Natural killer cell (primary cell): Measurements from ENCODE around the gene ATF5. TPM values are rescaled to one million over a fixed set of nuclear protein-coding genes. Genes with fewer than 3 reads are reported as not detected.

ENCODE experiments used
- ATAC-seq, 3 donors: fragments of 150-1000 bp in 2 of 3; fragments of 200-7000 bp in 1 of 3; cut with Tn5 transposase; 1 replicate in 1 of 3; 2 replicates in 2 of 3; pipeline ENCODE4 v1.10.0; 2021; ENCODE audit warnings: mild to moderate bottlenecking in 2 of 3, moderate library complexity in 2 of 3
- DNase-seq, 2 donors: peaks; one replicate each; pipeline versions ENCODE4 v3.0.0 to v3.0.0-alpha.2; 2013 to 2021; ENCODE audit warnings: mixed read lengths in 1 of 2
- H3K27ac ChIP-seq: one replicate; pipeline ENCODE4 v1.5.1; 2013; ENCODE audit warnings: mild to moderate bottlenecking, low read length
- H3K27me3 ChIP-seq: one replicate; pipeline ENCODE4 v1.6.1; 2013; ENCODE audit warnings: low read length; ENCODE audit not compliant: control insufficient read depth, insufficient read depth
- H3K36me3 ChIP-seq: one replicate; pipeline ENCODE4 v1.6.1; 2013; ENCODE audit warnings: low read length; ENCODE audit not compliant: control insufficient read depth, insufficient read depth
- H3K4me1 ChIP-seq: one replicate; pipeline ENCODE4 v1.6.1; 2013; ENCODE audit warnings: low read length; ENCODE audit not compliant: control insufficient read depth, insufficient read depth
- H3K4me3 ChIP-seq: one replicate; pipeline ENCODE4 v1.5.1; 2013; ENCODE audit warnings: low read length
- H3K9me3 ChIP-seq: one replicate; pipeline ENCODE4 v1.6.1; 2013; ENCODE audit warnings: low read length; ENCODE audit not compliant: control insufficient read depth, insufficient read depth
- H3K27ac Mint-ChIP-seq, 2 donors: one replicate each; pipeline ENCODE4 v1.8.0; 2022; ENCODE audit warnings: mild to moderate bottlenecking in 2 of 2, mixed read lengths in 2 of 2, moderate library complexity in 1 of 2
- H3K27me3 Mint-ChIP-seq, 2 donors: one replicate each; pipeline ENCODE4 v1.8.0; 2022; ENCODE audit warnings: low read depth in 2 of 2, mixed read lengths in 2 of 2
- H3K36me3 Mint-ChIP-seq: one replicate; pipeline ENCODE4 v1.8.0; 2022; ENCODE audit warnings: mixed read lengths
- H3K4me1 Mint-ChIP-seq, 2 donors: one replicate each; pipeline ENCODE4 v1.8.0; 2022; ENCODE audit warnings: mixed read lengths in 2 of 2
- H3K4me3 Mint-ChIP-seq: one replicate; pipeline ENCODE4 v1.8.0; 2022; ENCODE audit warnings: mild to moderate bottlenecking, moderate library complexity, mixed read lengths
- H3K9me3 Mint-ChIP-seq, 2 donors: one replicate each; pipeline ENCODE4 v1.8.0; 2022; ENCODE audit warnings: mixed read lengths in 2 of 2
- WGBS: methylation state at CpG from one replicate; pipeline ENCODE4 v1.1.7; 2013; ENCODE audit warnings: missing lambda C conversion rate; ENCODE audit not compliant: insufficient coverage; 5-methylcytosine and 5-hydroxymethylcytosine counted together
- intact Hi-C: fragments of 100-400 bp; cut with micrococcal nuclease; formaldehyde crosslinking; loops from one replicate; pipeline ENCODE4 v1.14.2; 2022
- total RNA-seq, 4 donors: library from RNA; stranded (reverse); fragments of 120-200 nt in 1 of 4; gene quantifications; one replicate each; pipeline versions ENCODE4 v1.2.3 to v1.2.4, GENCODE V29; 2013 to 2022
- TF ChIP-seq, protein P1 (sequence below): fragments of 200-600 bp; IDR thresholded peaks from one replicate; pipeline ENCODE4 v1.8.0; 2022; ENCODE audit warnings: antibody characterized with exemption

ATF5 gene
- total RNA-seq, 3 donors from 2014 or later (not counting 1 experiment from before 2014, with no cell fraction given) = 11.7 to 15.4 (median 14.2) TPM

DNA sequence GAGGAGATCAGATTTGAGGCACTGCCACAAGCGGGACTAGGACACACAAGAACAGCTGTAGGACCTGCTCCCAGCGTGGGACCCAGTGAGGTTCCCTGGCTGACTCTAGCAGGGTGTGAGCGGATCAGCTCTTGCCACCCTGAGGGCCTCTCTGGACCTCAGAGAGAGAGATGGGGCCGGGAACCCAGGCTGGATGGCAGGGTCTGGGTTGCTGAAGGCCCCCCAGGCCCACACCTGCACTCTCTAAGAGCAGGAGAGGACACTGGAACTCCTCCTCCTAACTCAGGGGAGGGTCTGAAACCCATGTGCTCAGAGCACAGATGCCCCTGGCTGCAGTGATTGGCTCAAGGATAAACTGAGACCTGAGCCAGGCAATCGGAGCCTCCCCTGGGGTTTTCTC, 18.8 kb upstream of the ATF5 start:
- TF ChIP-seq, protein P1, sequence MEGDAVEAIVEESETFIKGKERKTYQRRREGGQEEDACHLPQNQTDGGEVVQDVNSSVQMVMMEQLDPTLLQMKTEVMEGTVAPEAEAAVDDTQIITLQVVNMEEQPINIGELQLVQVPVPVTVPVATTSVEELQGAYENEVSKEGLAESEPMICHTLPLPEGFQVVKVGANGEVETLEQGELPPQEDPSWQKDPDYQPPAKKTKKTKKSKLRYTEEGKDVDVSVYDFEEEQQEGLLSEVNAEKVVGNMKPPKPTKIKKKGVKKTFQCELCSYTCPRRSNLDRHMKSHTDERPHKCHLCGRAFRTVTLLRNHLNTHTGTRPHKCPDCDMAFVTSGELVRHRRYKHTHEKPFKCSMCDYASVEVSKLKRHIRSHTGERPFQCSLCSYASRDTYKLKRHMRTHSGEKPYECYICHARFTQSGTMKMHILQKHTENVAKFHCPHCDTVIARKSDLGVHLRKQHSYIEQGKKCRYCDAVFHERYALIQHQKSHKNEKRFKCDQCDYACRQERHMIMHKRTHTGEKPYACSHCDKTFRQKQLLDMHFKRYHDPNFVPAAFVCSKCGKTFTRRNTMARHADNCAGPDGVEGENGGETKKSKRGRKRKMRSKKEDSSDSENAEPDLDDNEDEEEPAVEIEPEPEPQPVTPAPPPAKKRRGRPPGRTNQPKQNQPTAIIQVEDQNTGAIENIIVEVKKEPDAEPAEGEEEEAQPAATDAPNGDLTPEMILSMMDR = no peak
- H3K27ac ChIP-seq = no peak overlapping the region
- H3K27me3 ChIP-seq = no peaks in the 10 kb centered on the region
- ATAC-seq = no peak
- H3K9me3 ChIP-seq = no peaks in the 10 kb centered on the region
- no peaks in the 10 kb centered on the region for H3K36me3 Mint-ChIP-seq
- WGBS = 97% methylated on average over 5 of the region's 5 CpGs
- H3K4me3 ChIP-seq = no peak overlapping the region
- DNase-seq = no peak
- no peaks in the 10 kb centered on the region for H3K27me3 Mint-ChIP-seq
- peaks cover 44% of the 10 kb centered on the region for H3K36me3 ChIP-seq
- no peak overlapping the region for H3K27ac Mint-ChIP-seq
- intact Hi-C loops = no loop called here
- peaks cover 13% of the 10 kb centered on the region for H3K4me1 ChIP-seq
- H3K9me3 Mint-ChIP-seq = no peaks in the 10 kb centered on the region
- no peak overlapping the region for H3K4me3 Mint-ChIP-seq
- H3K4me1 Mint-ChIP-seq = peaks cover 9 to 28% of the 10 kb centered on the region in 2 donors

DNA sequence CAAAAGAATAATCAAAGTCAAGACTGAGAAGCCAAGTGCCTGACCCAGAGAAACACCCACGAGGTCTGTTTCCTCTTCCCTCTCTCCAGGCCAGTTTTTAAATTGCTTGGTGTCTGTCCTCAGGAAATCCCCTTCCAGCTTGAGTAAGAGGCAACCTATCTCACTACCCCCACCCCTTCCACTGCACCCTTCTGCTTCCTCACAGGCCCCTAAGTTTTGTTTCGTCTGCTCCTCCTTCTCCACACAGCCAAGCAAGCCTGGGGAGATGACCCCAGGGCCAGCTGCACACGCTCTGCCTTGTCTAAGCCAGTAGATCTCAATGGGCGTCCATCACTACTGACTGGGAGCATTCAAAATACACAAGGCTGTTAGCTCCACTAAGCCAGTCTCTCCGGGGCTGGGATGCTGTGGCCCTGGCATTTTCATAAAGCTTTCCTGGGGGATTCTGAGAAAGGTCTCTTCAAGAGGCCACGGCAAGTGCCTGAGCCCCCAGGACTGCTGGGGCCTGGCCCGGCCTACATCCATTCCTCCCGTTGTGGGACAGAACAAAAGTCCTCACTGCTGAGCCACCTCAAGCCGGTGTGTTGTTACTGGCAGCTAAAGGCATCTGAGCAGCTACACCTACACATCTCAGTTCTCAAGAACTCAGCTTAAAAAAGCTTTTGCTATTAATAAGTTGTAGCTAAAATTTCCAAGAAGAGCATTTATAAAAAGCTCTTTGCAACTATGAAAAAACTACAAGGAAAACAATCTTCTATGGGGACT, 17.4 kb upstream of the ATF5 start:
- Mint-ChIP-seq H3K9me3 (no peaks in the 10 kb centered on the region), H3K27ac (peak overlapping the region; percentile 58 to 81), H3K36me3 (no peaks in the 10 kb centered on the region), H3K4me1 (peaks cover 9 to 34% of the 10 kb centered on the region in 2 donors), H3K27me3 (no peaks in the 10 kb centered on the region), H3K4me3 (no peak overlapping the region)
- peak in 1 of 2 donors; percentile 53 for DNase-seq
- no peaks in the 10 kb centered on the region for H3K9me3 ChIP-seq
- H3K27ac ChIP-seq = no peak overlapping the region
- H3K27me3 ChIP-seq = no peaks in the 10 kb centered on the region
- intact Hi-C loops = no loop called here
- TF ChIP-seq, protein P1 = no peak
- peak in 2 of 3 donors; percentile 24 to 49 for ATAC-seq
- H3K4me3 ChIP-seq = no peak overlapping the region
- WGBS = 58% methylated on average over 9 of the region's 9 CpGs
- H3K36me3 ChIP-seq = peaks cover 48% of the 10 kb centered on the region
- peaks cover 13% of the 10 kb centered on the region for H3K4me1 ChIP-seq

DNA sequence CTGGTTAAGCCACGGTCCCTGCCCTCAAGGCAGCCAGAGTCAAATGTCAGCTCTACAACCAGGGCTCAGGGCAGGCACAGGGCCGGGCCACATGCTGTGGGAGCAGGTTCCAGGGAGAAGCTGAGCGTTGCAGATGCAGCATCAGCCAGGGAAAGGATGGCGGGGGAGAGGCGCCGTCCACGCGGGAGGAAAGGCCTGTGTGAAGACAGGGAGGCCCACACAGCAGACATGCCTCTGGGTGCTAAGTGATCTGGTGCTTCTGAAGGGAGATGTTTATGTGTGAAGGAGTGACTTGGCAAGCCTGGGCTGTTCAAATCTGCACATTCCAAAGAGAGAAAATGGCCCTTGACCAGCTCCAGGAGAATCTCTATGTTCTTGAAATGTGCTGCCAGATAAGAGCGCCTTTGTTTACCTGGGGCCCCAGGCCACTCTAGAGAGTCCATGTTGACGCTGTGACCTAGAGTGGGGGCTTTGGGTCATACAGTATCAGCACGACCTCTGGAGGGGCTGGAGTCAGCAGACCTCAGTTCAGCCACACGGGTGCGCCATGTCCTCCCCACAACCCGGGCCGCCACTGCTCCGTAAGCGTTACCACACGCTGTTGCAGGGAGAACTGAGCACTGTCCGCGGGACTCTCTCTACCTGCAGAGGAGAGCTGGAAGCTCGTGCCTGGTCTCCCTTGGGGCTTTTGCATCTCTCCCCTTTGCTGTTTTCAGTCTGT, 15.9 kb upstream of the ATF5 start:
- TF ChIP-seq, protein P1 = no peak
- no peaks in the 10 kb centered on the region for H3K27me3 Mint-ChIP-seq
- no peak overlapping the region for H3K27ac ChIP-seq
- peaks cover 12% of the 10 kb centered on the region for H3K4me1 ChIP-seq
- peaks cover 9 to 41% of the 10 kb centered on the region in 2 donors for H3K4me1 Mint-ChIP-seq
- intact Hi-C loops = no loop called here
- no peaks in the 10 kb centered on the region for H3K9me3 ChIP-seq
- DNase-seq = no peak
- peak overlapping the region; percentile 38 to 41 for H3K27ac Mint-ChIP-seq
- peaks cover 45% of the 10 kb centered on the region for H3K36me3 ChIP-seq
- no peak overlapping the region for H3K4me3 Mint-ChIP-seq
- no peaks in the 10 kb centered on the region for H3K9me3 Mint-ChIP-seq
- H3K27me3 ChIP-seq = no peaks in the 10 kb centered on the region
- no peaks in the 10 kb centered on the region for H3K36me3 Mint-ChIP-seq
- no peak overlapping the region for H3K4me3 ChIP-seq
- ATAC-seq = no peak
- 91% methylated on average over 21 of the region's 21 CpGs for WGBS
